ENCODE results near the gene FCHSD2.

DNA sequence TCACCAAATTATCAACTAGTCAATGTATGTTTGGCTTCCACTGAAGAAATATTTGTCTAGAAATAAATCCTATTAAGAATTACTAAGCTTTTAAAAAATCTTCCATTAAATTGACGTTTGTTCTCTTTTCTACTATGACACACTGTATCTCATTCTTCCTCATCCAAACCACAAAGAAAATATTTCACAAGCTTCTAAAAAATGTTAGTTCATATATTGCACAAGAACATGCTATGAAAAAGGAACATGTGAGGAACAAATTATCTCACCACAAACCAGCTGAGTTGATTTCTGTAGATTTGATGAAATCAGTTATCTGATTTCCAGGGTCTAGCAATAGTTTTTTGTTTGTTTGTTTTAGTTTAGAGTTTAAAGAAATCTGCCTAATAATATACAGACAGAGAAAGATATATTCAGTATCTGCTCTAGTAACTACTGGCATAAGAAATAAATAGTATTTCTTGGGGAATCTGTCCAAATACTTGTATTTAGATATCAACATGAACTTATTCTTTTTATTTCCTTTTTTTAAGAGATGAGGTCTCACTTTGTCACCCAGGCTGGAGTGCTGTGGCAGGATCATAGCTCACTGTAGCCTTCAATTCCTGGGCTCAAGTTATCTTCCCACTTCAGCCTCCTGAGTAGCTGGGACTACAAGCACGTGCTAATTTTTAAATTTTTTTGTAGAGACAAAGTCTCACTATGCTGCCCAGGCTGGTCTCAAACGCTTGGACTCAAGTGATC lies 166.2 kb downstream of the FCHSD2 start:
- TF ChIP-seq POLR2AphosphoS5 (IDR thresholded peaks at IDR 0.05) (no peak), POLR2A (IDR thresholded peaks at IDR 0.05) (no peak)
- TF ChIP-seq, protein P1, sequence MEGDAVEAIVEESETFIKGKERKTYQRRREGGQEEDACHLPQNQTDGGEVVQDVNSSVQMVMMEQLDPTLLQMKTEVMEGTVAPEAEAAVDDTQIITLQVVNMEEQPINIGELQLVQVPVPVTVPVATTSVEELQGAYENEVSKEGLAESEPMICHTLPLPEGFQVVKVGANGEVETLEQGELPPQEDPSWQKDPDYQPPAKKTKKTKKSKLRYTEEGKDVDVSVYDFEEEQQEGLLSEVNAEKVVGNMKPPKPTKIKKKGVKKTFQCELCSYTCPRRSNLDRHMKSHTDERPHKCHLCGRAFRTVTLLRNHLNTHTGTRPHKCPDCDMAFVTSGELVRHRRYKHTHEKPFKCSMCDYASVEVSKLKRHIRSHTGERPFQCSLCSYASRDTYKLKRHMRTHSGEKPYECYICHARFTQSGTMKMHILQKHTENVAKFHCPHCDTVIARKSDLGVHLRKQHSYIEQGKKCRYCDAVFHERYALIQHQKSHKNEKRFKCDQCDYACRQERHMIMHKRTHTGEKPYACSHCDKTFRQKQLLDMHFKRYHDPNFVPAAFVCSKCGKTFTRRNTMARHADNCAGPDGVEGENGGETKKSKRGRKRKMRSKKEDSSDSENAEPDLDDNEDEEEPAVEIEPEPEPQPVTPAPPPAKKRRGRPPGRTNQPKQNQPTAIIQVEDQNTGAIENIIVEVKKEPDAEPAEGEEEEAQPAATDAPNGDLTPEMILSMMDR (IDR thresholded peaks at IDR 0.05) = no peak

Data from suprapubic skin (tissue), 4 donors.